Subcutaneous adipose tissue (tissue), 4 donors: Measurements from ENCODE around the gene DPYD. TPM values are rescaled to one million over a fixed set of nuclear protein-coding genes. Genes with fewer than 3 reads are reported as not detected.

Experiments used
- total RNA-seq, 4 donors: library from RNA; depleted of rRNA; stranded (reverse); fragments of >200 nt; gene quantifications; one replicate each; pipeline ENCODE4 v1.1.0, GENCODE V29; 2016
- TF ChIP-seq, protein P1 (sequence below): fragments of 450-650 bp; IDR thresholded peaks from one replicate; pipeline ENCODE4 v1.5.1; 2016; ENCODE audit warnings: low read depth, mild to moderate bottlenecking, control low read depth, antibody characterized with exemption, moderate library complexity

The DPYD gene
- total RNA-seq, 4 donors from 2014 or later, result 47.1 to 100 (median 68.0) TPM

DNA sequence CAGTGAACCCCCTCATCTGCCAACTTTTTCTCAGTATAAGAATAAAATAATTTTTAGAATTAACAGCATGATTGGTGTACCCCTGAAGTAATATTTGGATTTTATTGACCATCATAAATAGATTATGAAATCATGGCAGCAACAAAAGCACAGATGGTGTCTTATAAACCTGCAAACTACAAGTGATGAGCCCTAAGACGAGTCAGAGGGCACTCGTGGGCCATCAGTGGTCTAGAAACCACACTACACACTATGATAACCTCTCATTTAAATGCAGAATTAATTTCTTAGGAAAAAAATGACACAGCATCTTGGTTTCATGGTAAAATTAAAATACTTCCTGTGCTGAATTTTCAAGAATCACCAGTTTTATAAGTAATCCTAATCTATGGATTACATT lies 886.9 kb downstream of the DPYD start:
- TF ChIP-seq, protein P1, sequence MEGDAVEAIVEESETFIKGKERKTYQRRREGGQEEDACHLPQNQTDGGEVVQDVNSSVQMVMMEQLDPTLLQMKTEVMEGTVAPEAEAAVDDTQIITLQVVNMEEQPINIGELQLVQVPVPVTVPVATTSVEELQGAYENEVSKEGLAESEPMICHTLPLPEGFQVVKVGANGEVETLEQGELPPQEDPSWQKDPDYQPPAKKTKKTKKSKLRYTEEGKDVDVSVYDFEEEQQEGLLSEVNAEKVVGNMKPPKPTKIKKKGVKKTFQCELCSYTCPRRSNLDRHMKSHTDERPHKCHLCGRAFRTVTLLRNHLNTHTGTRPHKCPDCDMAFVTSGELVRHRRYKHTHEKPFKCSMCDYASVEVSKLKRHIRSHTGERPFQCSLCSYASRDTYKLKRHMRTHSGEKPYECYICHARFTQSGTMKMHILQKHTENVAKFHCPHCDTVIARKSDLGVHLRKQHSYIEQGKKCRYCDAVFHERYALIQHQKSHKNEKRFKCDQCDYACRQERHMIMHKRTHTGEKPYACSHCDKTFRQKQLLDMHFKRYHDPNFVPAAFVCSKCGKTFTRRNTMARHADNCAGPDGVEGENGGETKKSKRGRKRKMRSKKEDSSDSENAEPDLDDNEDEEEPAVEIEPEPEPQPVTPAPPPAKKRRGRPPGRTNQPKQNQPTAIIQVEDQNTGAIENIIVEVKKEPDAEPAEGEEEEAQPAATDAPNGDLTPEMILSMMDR, result no peak
